ENCODE data around the gene DCD. TPM values are rescaled to one million over a fixed set of nuclear protein-coding genes. Genes with fewer than 3 reads are reported as not detected.

DCD gene
- total RNA-seq, 2 donors from 2014 or later = not detected

DNA sequence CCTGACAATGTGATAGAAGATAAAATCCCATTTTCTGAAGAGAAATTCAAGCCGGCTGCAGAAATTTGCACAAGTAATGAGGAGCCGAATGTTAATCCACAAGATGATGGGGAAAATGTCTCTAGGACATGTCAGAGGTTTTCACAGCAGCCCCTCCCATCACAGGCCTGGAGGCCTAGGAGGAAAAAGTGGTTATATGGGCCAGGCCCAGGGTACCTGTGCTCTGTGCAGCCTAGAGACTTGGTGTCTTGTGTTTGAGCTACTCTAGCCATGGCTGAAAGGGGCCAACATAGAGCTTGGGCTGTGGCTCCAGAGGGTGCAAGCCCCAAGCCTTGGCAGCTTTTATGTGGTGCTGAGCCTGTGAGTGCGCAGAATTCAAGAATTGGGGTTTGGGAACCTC lies 20.9 kb downstream of the DCD start:
- Histone ChIP-seq H3K27ac (no peak overlapping the region), H3K36me3 (no peaks in the 10 kb centered on the region), H3K4me3 (no peak overlapping the region), H3K4me1 (no peaks in the 10 kb centered on the region), H3K27me3 (no peaks in the 10 kb centered on the region), H3K9me3 (no peaks in the 10 kb centered on the region)
- TF ChIP-seq, protein P1, sequence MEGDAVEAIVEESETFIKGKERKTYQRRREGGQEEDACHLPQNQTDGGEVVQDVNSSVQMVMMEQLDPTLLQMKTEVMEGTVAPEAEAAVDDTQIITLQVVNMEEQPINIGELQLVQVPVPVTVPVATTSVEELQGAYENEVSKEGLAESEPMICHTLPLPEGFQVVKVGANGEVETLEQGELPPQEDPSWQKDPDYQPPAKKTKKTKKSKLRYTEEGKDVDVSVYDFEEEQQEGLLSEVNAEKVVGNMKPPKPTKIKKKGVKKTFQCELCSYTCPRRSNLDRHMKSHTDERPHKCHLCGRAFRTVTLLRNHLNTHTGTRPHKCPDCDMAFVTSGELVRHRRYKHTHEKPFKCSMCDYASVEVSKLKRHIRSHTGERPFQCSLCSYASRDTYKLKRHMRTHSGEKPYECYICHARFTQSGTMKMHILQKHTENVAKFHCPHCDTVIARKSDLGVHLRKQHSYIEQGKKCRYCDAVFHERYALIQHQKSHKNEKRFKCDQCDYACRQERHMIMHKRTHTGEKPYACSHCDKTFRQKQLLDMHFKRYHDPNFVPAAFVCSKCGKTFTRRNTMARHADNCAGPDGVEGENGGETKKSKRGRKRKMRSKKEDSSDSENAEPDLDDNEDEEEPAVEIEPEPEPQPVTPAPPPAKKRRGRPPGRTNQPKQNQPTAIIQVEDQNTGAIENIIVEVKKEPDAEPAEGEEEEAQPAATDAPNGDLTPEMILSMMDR (IDR thresholded peaks at IDR 0.05) = no peak
- DNase-seq (ENCODE audit: low spot score) = no peak

DNA sequence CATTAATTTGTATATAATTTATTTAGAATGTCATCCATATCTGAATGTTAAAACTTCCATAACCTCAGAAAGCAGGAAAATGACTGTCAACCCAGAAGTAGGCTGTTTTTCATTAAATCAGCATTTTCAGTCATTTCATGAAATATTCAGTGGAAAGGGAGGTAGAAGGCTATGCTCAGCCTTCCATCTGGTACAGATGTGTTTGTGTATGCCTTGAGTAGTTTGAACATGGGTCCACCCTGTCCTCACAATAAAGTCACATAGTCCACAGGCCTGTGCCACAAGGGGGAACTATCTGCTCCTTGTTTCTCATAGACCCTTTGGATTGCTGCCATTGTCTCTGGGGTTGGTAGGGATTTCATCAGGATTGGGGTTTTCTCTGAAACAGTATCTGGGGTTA lies 22.6 kb downstream of the DCD start:
- Histone ChIP-seq H3K9me3 (no peaks in the 10 kb centered on the region), H3K27me3 (no peaks in the 10 kb centered on the region), H3K4me1 (no peaks in the 10 kb centered on the region), H3K27ac (no peak overlapping the region), H3K36me3 (no peaks in the 10 kb centered on the region), H3K4me3 (no peak overlapping the region)
- TF ChIP-seq, protein P1 (IDR thresholded peaks at IDR 0.05) = no peak
- DNase-seq (ENCODE audit: low spot score) = no peak

DNA sequence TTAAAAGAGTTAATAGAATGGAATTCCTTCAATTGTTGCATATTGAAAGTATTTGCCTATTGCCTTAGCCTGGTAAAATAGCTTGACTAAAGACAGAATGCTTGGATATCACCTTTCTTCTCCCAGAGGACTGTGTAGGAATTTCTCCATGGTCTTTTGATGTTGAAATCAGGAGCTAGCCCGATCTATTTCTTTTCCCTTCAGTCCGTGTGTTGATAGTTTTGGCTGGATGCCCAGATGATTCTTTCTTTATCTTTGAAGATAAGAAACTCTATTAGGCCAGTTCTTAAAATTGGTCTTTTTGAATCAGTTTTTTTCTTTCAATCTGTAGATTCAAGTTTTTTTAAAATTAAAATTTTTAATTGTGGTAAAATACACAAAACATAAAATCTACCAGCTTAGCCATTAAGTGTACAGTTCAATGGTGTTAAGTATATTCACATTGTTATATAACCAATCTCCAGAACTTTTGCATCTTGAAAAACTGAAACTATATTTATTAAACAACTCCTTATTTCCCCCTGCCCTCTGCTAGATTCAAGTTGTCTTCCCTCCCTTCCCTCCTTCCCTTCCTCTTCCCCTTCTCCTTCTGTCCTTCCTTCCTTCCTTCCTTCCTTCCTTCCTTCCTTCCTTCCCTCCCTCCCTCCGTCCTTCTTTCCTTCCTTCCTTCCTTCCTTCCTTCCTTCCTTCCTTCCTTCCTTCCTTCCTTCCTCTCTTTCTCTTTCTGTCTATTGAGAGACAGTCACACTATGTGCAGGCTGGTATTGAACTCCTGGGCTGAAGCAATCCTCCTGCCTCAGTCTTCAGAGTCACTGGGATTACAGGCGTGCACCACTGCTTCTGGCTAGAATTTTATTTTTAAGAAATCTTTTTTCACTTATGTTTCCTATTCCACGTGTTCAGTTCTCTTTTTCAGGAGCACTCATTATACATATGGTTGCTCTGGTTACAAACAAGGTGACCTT lies 23.6 kb downstream of the DCD start:
- TF ChIP-seq, protein P1 (IDR thresholded peaks at IDR 0.05) = no peak
- Histone ChIP-seq H3K9me3 (no peaks in the 10 kb centered on the region), H3K36me3 (no peaks in the 10 kb centered on the region), H3K4me1 (no peaks in the 10 kb centered on the region), H3K4me3 (no peak overlapping the region), H3K27me3 (no peaks in the 10 kb centered on the region), H3K27ac (no peak overlapping the region)
- no peak for DNase-seq (ENCODE audit: low spot score)

DNA sequence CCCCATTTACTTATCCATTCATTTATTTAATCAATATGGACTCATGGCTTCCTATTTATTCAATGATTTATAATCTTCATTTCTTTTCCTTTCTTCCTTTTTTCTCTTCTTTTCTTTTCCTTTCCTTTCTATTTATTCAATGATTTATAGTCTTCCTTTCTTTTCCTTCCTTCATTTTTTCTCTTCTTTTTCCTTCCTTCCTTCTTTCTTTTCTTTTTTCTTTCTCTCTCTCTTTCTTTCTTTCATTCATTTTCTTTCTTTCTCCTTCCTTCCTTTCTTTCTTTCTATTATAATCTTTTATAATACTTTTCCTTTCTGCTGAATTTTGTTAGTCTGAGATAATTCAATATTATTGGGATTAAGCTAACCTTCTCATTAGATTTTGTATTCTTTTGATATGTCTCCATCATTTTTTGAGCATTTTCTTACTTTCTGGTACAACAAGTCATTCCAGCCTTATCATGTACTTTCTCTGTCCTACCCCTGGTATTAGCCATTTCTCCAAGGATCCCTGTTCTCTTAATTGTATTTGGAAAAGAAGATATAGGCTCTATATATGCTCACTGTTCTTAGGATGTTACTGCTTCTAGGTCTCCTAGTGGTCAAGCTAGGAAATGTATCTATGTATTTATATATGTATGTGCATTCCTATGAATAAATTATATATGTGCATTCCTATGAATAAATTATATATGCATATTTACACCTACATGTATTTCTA lies 25.5 kb downstream of the DCD start:
- Histone ChIP-seq H3K9me3 (no peaks in the 10 kb centered on the region), H3K36me3 (no peaks in the 10 kb centered on the region), H3K27me3 (no peaks in the 10 kb centered on the region), H3K27ac (no peak overlapping the region), H3K4me3 (no peak overlapping the region), H3K4me1 (no peaks in the 10 kb centered on the region)
- TF ChIP-seq, protein P1 (IDR thresholded peaks at IDR 0.05) = no peak
- no peak for DNase-seq (ENCODE audit: low spot score)

DNA sequence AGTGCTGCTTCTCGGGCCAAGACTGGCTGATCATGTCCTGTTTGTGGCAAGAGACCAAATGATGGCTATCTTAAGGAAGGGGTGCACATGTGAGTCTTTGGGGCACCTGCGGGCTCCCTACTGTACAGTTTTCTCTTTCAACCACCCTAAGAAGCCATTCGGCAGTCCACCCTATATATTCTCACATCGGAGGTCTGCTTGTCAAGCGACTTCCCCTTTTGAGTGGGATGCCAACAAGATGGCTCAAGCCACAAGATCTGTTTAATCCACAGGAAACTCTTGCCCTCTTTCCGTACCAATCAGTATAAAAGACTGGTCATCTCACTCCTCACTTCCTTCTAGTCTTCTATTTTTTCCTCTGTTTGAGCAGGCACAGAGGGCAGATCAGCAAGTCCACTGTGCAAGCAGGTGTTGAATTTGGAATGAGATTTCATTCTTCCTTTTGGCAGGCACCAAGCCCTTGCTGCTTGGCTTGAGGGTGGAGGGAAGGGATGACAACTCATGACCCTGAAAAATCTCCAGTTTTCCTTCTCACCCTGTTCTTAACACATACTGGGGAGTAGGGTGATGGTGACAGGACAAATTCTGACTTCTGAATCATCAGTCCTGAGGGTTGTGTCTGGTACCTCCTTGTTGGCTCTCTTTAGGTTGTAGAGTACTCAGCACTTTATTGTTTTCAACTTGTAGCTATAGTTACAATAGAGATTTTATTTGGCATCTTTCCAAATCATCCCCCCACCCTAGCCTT lies 31.1 kb downstream of the DCD start:
- DNase-seq (ENCODE audit: low spot score) = no peak
- H3K4me1 ChIP-seq = no peaks in the 10 kb centered on the region
- no peaks in the 10 kb centered on the region for H3K9me3 ChIP-seq
- no peaks in the 10 kb centered on the region for H3K36me3 ChIP-seq
- H3K27me3 ChIP-seq = no peaks in the 10 kb centered on the region
- TF ChIP-seq, protein P1 (IDR thresholded peaks at IDR 0.05) = no peak
- no peak overlapping the region for H3K4me3 ChIP-seq
- H3K27ac ChIP-seq = no peak overlapping the region
